H9 (cell line): ENCODE measurements around the gene TRIM65. TPM values are rescaled to one million over a fixed set of nuclear protein-coding genes. Genes with fewer than 3 reads are reported as not detected.

Source experiments
- DNase-seq: peaks from one replicate; pipeline ENCODE4 v3.0.0-alpha.2; 2017
- H2AFZ ChIP-seq: one replicate; pipeline ENCODE4 v1.6.1; 2013; ENCODE audit warnings: mild to moderate bottlenecking, low read length, control low read depth, moderate library complexity
- H2AK5ac ChIP-seq: 2 replicates; pipeline ENCODE4 v1.6.1; 2013; ENCODE audit warnings: low read length, control low read depth, mixed read lengths; ENCODE audit not compliant: insufficient read length
- H2BK120ac ChIP-seq: one replicate; pipeline ENCODE4 v1.6.1; 2013; ENCODE audit warnings: low read depth, mild to moderate bottlenecking, low read length, control low read depth, inconsistent platforms; ENCODE audit not compliant: poor library complexity, severe bottlenecking
- H2BK12ac ChIP-seq: 2 replicates; pipeline ENCODE4 v1.6.1; 2013; ENCODE audit warnings: low read length, control low read depth, mixed read lengths, low read depth; ENCODE audit not compliant: insufficient read length
- H2BK15ac ChIP-seq: 2 replicates; pipeline ENCODE4 v1.6.1; 2013; ENCODE audit warnings: low read depth, low read length, control low read depth
- H2BK20ac ChIP-seq: one replicate; pipeline ENCODE4 v1.6.1; 2013; ENCODE audit warnings: low read depth, mild to moderate bottlenecking, low read length, control low read depth, inconsistent platforms; ENCODE audit not compliant: poor library complexity, severe bottlenecking
- H2BK5ac ChIP-seq: 2 replicates; pipeline ENCODE4 v1.6.1; 2013; ENCODE audit warnings: low read length, control low read depth, mixed read lengths; ENCODE audit not compliant: insufficient read length
- H3K14ac ChIP-seq: 2 replicates; pipeline ENCODE4 v1.6.1; 2013; ENCODE audit warnings: low read length, control low read depth; ENCODE audit not compliant: insufficient read depth
- H3K18ac ChIP-seq: 2 replicates; pipeline ENCODE4 v1.6.1; 2013; ENCODE audit warnings: low read depth, mild to moderate bottlenecking, mixed read lengths, low read length, control low read depth; ENCODE audit not compliant: insufficient read length
- H3K23ac ChIP-seq: 2 replicates; pipeline ENCODE4 v1.6.1; 2013; ENCODE audit warnings: low read length, control low read depth, mixed read lengths, low read depth; ENCODE audit not compliant: insufficient read length
- H3K23me2 ChIP-seq: 2 replicates; pipeline ENCODE4 v1.6.1; 2013; ENCODE audit warnings: low read depth, mild to moderate bottlenecking, mixed read lengths, low read length, control low read depth; ENCODE audit not compliant: insufficient read length, poor library complexity, severe bottlenecking
- H3K27ac ChIP-seq: 2 replicates; pipeline ENCODE4 v1.5.1; 2013; ENCODE audit warnings: low read length, control low read depth, mixed read lengths, low read depth; ENCODE audit not compliant: insufficient read length
- H3K27me3 ChIP-seq: 2 replicates; pipeline ENCODE4 v1.6.1; 2013; ENCODE audit warnings: low read length, control low read depth, inconsistent platforms; ENCODE audit not compliant: insufficient read depth
- H3K4ac ChIP-seq: 2 replicates; pipeline ENCODE4 v1.6.1; 2013; ENCODE audit warnings: low read depth, mild to moderate bottlenecking, control low read depth, inconsistent platforms, low read length, moderate library complexity
- H3K4me1 ChIP-seq: 2 replicates; pipeline ENCODE4 v1.6.1; 2013; ENCODE audit warnings: low read length, control low read depth, inconsistent platforms; ENCODE audit not compliant: insufficient read depth
- H3K4me2 ChIP-seq: 2 replicates; pipeline ENCODE4 v1.6.1; 2013; ENCODE audit warnings: low read length, control low read depth, mixed read lengths; ENCODE audit not compliant: insufficient read length, insufficient read depth
- H3K56ac ChIP-seq: 2 replicates; pipeline ENCODE4 v1.6.1; 2013; ENCODE audit warnings: low read depth, mild to moderate bottlenecking, mixed read lengths, low read length, control low read depth; ENCODE audit not compliant: insufficient read length
- H3K79me1 ChIP-seq: 2 replicates; pipeline ENCODE4 v1.6.1; 2013; ENCODE audit warnings: low read depth, mild to moderate bottlenecking, moderate library complexity, low read length, control low read depth, inconsistent platforms; ENCODE audit not compliant: insufficient read depth, poor library complexity, severe bottlenecking
- H3K79me2 ChIP-seq: 2 replicates; pipeline ENCODE4 v1.6.1; 2013; ENCODE audit warnings: low read length, control low read depth, inconsistent platforms; ENCODE audit not compliant: insufficient read depth
- H3K9ac ChIP-seq: 2 replicates; pipeline ENCODE4 v1.6.1; 2013; ENCODE audit warnings: low read length, control low read depth, mixed read lengths; ENCODE audit not compliant: insufficient read length; ENCODE audit errors: extremely low read depth
- H3K9me3 ChIP-seq: one replicate; pipeline ENCODE4 v1.6.1; 2013; ENCODE audit warnings: low read depth, low read length, inconsistent platforms; ENCODE audit not compliant: control insufficient read depth
- H3T11ph ChIP-seq: one replicate; pipeline ENCODE4 v1.6.1; 2013; ENCODE audit warnings: mild to moderate bottlenecking, low read length, control low read depth, inconsistent platforms
- H4K20me1 ChIP-seq: one replicate; pipeline ENCODE4 v1.6.1; 2013; ENCODE audit not compliant: control insufficient read depth, insufficient read length, insufficient read depth
- H4K5ac ChIP-seq: 2 replicates; pipeline ENCODE4 v1.6.1; 2013; ENCODE audit warnings: low read depth, mild to moderate bottlenecking, mixed read lengths, low read length, control low read depth; ENCODE audit not compliant: insufficient read length
- H4K8ac ChIP-seq: replicated peaks from 2 replicates; pipeline ENCODE4 v1.6.1; 2013; ENCODE audit warnings: low read length, control low read depth, mixed read lengths, low read depth; ENCODE audit not compliant: insufficient read length
- H4K91ac ChIP-seq: 2 replicates; pipeline ENCODE4 v1.6.1; 2013; ENCODE audit warnings: low read depth, mild to moderate bottlenecking, moderate library complexity, mixed read lengths, low read length, control low read depth; ENCODE audit not compliant: insufficient read length
- H3K27ac Mint-ChIP-seq, 3 experiments: 2 replicates in 2 of 3; 3 replicates in 1 of 3; pipeline ENCODE4 v1.8.0; 2020 to 2021; ENCODE audit warnings: mixed read lengths in 3 of 3, mild to moderate bottlenecking in 1 of 3, moderate library complexity in 1 of 3
- H3K27me3 Mint-ChIP-seq: 2 replicates; pipeline ENCODE4 v1.8.0; 2021; ENCODE audit warnings: low read depth, mild to moderate bottlenecking, moderate library complexity, mixed read lengths
- H3K36me3 Mint-ChIP-seq, 3 experiments: 2 replicates in 2 of 3; 3 replicates in 1 of 3; pipeline ENCODE4 v1.8.0; 2020 to 2021; ENCODE audit warnings: low read depth in 3 of 3, mixed read lengths in 3 of 3; ENCODE audit not compliant: insufficient read depth in 1 of 3
- H3K4me1 Mint-ChIP-seq, 2 experiments: 2 replicates each; pipeline ENCODE4 v1.8.0; 2020; ENCODE audit warnings: mixed read lengths in 2 of 2
- H3K4me3 Mint-ChIP-seq, 2 experiments: 2 replicates in 1 of 2; 3 replicates in 1 of 2; pipeline ENCODE4 v1.8.0; 2020 to 2021; ENCODE audit warnings: mild to moderate bottlenecking in 2 of 2, mixed read lengths in 2 of 2, moderate library complexity in 1 of 2
- H3K9me3 Mint-ChIP-seq, 2 experiments: 2 replicates in 1 of 2; 3 replicates in 1 of 2; pipeline ENCODE4 v1.8.0; 2020; ENCODE audit warnings: mild to moderate bottlenecking in 2 of 2, mixed read lengths in 2 of 2, moderate library complexity in 1 of 2
- CTCF ChIP-seq: fragments of 200-600 bp; sonication (generic); conservative IDR thresholded peaks from 3 replicates; pipeline ENCODE4 v1.8.0; 2021; ENCODE audit warnings: antibody characterized with exemption, mild to moderate bottlenecking
- WGBS: extraction: QIAGEN DNeasy Blood & Tissue Kit; methylation state at CpG from one replicate; pipeline ENCODE4 v1.1.7; 2013; ENCODE audit warnings: missing lambda C conversion rate, low lambda C conversion rate, mixed read lengths; ENCODE audit not compliant: insufficient read length; ENCODE audit errors: extremely low coverage; 5-methylcytosine and 5-hydroxymethylcytosine counted together
- total RNA-seq: library from RNA; stranded (reverse); gene quantifications from 2 replicates; pipeline ENCODE4 v1.2.1, GENCODE V29; 2021

Gene TRIM65
- total RNA-seq, 1 experiment from 2014 or later, result 34.1 TPM

- H3K27me3 Mint-ChIP-seq, result no peaks in the 10 kb centered on the region
- TF ChIP-seq CTCF, result peak; percentile 77
- no peak overlapping the region for H4K5ac ChIP-seq
- H3K4me1 ChIP-seq, result no peaks in the 10 kb centered on the region
- no peak overlapping the region for H3K56ac ChIP-seq
- H3K9me3 ChIP-seq, result no peaks in the 10 kb centered on the region
- no peaks in the 10 kb centered on the region for H3K23me2 ChIP-seq
- H2BK20ac ChIP-seq, result no peak overlapping the region
- no peaks in the 10 kb centered on the region for H3K27me3 ChIP-seq
- no peak overlapping the region for H2BK12ac ChIP-seq
- H3K79me1 ChIP-seq, result no peaks in the 10 kb centered on the region
- H3K4me2 ChIP-seq, result no peak overlapping the region
- no peak overlapping the region for H3K4ac ChIP-seq
- no peak overlapping the region for H3K14ac ChIP-seq
- H3K9ac ChIP-seq, result no peak overlapping the region
- no peak overlapping the region for H3K23ac ChIP-seq
- no peak overlapping the region for H2AK5ac ChIP-seq
- H4K8ac ChIP-seq, result no peak overlapping the region
- H2BK120ac ChIP-seq, result no peak overlapping the region
- no peak overlapping the region for H2AFZ ChIP-seq
- H3K79me2 ChIP-seq, result no peaks in the 10 kb centered on the region
- H3K27ac ChIP-seq, result no peak overlapping the region
- no peak overlapping the region for H2BK5ac ChIP-seq
- peak overlapping the region in 1 of 3 experiments; percentile 42; a peak in 1 of 7 replicates for H3K27ac Mint-ChIP-seq
- H4K20me1 ChIP-seq, result no peaks in the 10 kb centered on the region
- H3K36me3 Mint-ChIP-seq, result peaks cover 0 to 25% (median 6%) of the 10 kb centered on the region in 3 experiments; a peak in 4 of 7 replicates
- H4K91ac ChIP-seq, result no peak overlapping the region
- H3K9me3 Mint-ChIP-seq, result no peaks in the 10 kb centered on the region
- H3K4me3 Mint-ChIP-seq, result no peak overlapping the region
- no peak overlapping the region for H3K18ac ChIP-seq
- no peaks in the 10 kb centered on the region for H3K4me1 Mint-ChIP-seq
- no peak overlapping the region for H2BK15ac ChIP-seq
- WGBS, result no CpG with 5 or more reads among the region's 6 CpGs
- H3T11ph ChIP-seq, result no peak overlapping the region
- DNase-seq, result peak; percentile 80
These were observed 30.7 kb upstream of the TRIM65 start for GRCh38 chr17:75927286-75927922.
